Measurements from ENCODE around the gene AUP1. TPM values are rescaled to one million over a fixed set of nuclear protein-coding genes. Genes with fewer than 3 reads are reported as not detected.

AUP1 gene
- polyA plus RNA-seq, 3 donors, result 86.1 to 159 (median 152) TPM

- WGBS, 3 donors, result 90 to 96% (median 95%) methylated on average over 3 of the region's 3 CpGs
- H3K27ac ChIP-seq (ENCODE audit: low read depth, low read length), result no peak overlapping the region
These were observed 24.9 kb downstream of the AUP1 start for GRCh38 chr2:74504591-74504990.

GRCh38 chr2:74503506-74504475 lies 25.7 kb downstream of the AUP1 start:
- no peak overlapping the region for H3K27ac ChIP-seq (ENCODE audit: low read depth, low read length)
- WGBS, 3 donors, result 44 to 55% (median 49%) methylated on average over 43 to 45 of the region's 45 CpGs

GRCh38 chr2:74502720-74503505 lies 26.6 kb downstream of the AUP1 start:
- WGBS, 3 donors, result 1% methylated on average over 51 to 67 of the region's 67 CpGs
- no peak overlapping the region for H3K27ac ChIP-seq (ENCODE audit: low read depth, low read length)

- 10 to 12% (median 12%) methylated on average over 32 of the region's 32 CpGs for WGBS, 3 donors
- no peak overlapping the region for H3K27ac ChIP-seq (ENCODE audit: low read depth, low read length)
These were observed 27.3 kb downstream of the AUP1 start for GRCh38 chr2:74502147-74502719.

GRCh38 chr2:74501335-74502071 lies 28.0 kb downstream of the AUP1 start:
- no peak overlapping the region for H3K27ac ChIP-seq (ENCODE audit: low read depth, low read length)
- WGBS, 3 donors, result 80 to 84% (median 82%) methylated on average over 18 of the region's 18 CpGs

- H3K27ac ChIP-seq (ENCODE audit: low read depth, low read length), result no peak overlapping the region
These were observed 28.9 kb downstream of the AUP1 start for GRCh38 chr2:74500578-74500946.

GRCh38 chr2:74499940-74500577 lies 29.4 kb downstream of the AUP1 start:
- no peak overlapping the region for H3K27ac ChIP-seq (ENCODE audit: low read depth, low read length)
- WGBS, 3 donors, result 57 to 70% (median 60%) methylated on average over 15 of the region's 15 CpGs

- WGBS, 3 donors, result 3 to 6% (median 5%) methylated on average over 63 to 65 of the region's 65 CpGs
These were observed 30.1 kb downstream of the AUP1 start, which contains the start of gene LBX2 for GRCh38 chr2:74499267-74499939. Gene LBX2 (minus strand): TSS chr2:74499603. CDS start chr2:74499537, 66 bp downstream.

GRCh38 chr2:74498500-74499266 lies 30.8 kb downstream of the AUP1 start:
- H3K27ac ChIP-seq (ENCODE audit: low read depth, low read length), result no peak overlapping the region
- 1 to 3% (median 3%) methylated on average over 40 to 41 of the region's 41 CpGs for WGBS, 3 donors

More at GRCh38 chr2:74499267-74499939, 30.1 kb downstream of the AUP1 start, which contains the start of gene LBX2:
- H3K27ac ChIP-seq (ENCODE audit: low read depth, low read length), result no peak within 1 kb of the TSS

GRCh38 chr2:74497777-74498499 lies 31.6 kb downstream of the AUP1 start:
- H3K27ac ChIP-seq (ENCODE audit: low read depth, low read length), result no peak overlapping the region
- WGBS, 3 donors, result 4 to 5% (median 4%) methylated on average over 61 of the region's 61 CpGs

- no peak overlapping the region for H3K27ac ChIP-seq (ENCODE audit: low read depth, low read length)
- WGBS, 3 donors, result 54 to 58% (median 56%) methylated on average over 19 of the region's 19 CpGs
These were observed 32.3 kb downstream of the AUP1 start for GRCh38 chr2:74496997-74497776.

- H3K27ac ChIP-seq (ENCODE audit: low read depth, low read length), result no peak overlapping the region
- WGBS, 3 donors, result 79 to 93% (median 83%) methylated on average over 1 of the region's 1 CpG
These were observed 34.1 kb downstream of the AUP1 start for GRCh38 chr2:74495440-74495839.

- WGBS, 3 donors, result 86 to 100% (median 96%) methylated on average over 3 of the region's 3 CpGs
- H3K27ac ChIP-seq (ENCODE audit: low read depth, low read length), result no peak overlapping the region
These were observed 36.0 kb downstream of the AUP1 start for GRCh38 chr2:74493546-74493945.

GRCh38 chr2:74491648-74492544 lies 37.6 kb downstream of the AUP1 start:
- 88 to 95% (median 95%) methylated on average over 12 of the region's 12 CpGs for WGBS, 3 donors

More at GRCh38 chr2:74491648-74492544, 37.6 kb downstream of the AUP1 start:
- no peak overlapping the region for H3K27ac ChIP-seq (ENCODE audit: low read depth, low read length)
